H1 (cell line): ENCODE data around the gene METTL21C. TPM values are rescaled to one million over a fixed set of nuclear protein-coding genes. Genes with fewer than 3 reads are reported as not detected.

Experiments
- CTCF ChIA-PET: fragments of 300-600 bp; sonication (Branson Sonifier 250); formaldehyde crosslinking; loops from one replicate; lab custom pipeline; 2021; ENCODE audit not compliant: partially characterized antibody; lab: Charles Lee
- POLR2A ChIA-PET: fragments of 300-600 bp; sonication (Branson Sonifier 250); formaldehyde crosslinking; loops from one replicate; lab custom pipeline; 2021; ENCODE audit warnings: inconsistent platforms; ENCODE audit not compliant: partially characterized antibody; lab: Charles Lee
- DNase-seq, 2 experiments: peaks; one replicate each; pipeline versions ENCODE4 v3.0.0 to v3.0.0-alpha.2; 2010 to 2022; ENCODE audit warnings: low spot score in 2 of 2, low read depth in 1 of 2, mixed read lengths in 1 of 2
- FAIRE-seq: peaks from 2 replicates; lab custom pipeline; 2011; peaks lifted over from hg19 to GRCh38; lab: Jason Lieb, UNC
- H2AFZ ChIP-seq: 2 replicates; pipeline ENCODE4 v1.8.1; 2012; ENCODE audit warnings: low read length, inconsistent platforms
- H2AK5ac ChIP-seq: 2 replicates; pipeline ENCODE4 v1.6.1; 2013; ENCODE audit warnings: low read depth, low read length
- H2BK120ac ChIP-seq: replicated peaks from 2 replicates; pipeline ENCODE3; 2013; ENCODE audit warnings: low read depth, low read length, inconsistent platforms
- H2BK12ac ChIP-seq: 2 replicates; pipeline ENCODE4 v1.6.1; 2013; ENCODE audit warnings: low read depth, low read length
- H2BK15ac ChIP-seq: 2 replicates; pipeline ENCODE4 v1.6.1; 2013; ENCODE audit warnings: low read length
- H2BK20ac ChIP-seq: 2 replicates; pipeline ENCODE4 v1.6.1; 2013; ENCODE audit warnings: low read length
- H2BK5ac ChIP-seq: 2 replicates; pipeline ENCODE4 v1.6.1; 2013; ENCODE audit warnings: low read depth, low read length
- H3K14ac ChIP-seq: 2 replicates; pipeline ENCODE4 v1.6.1; 2013; ENCODE audit warnings: inconsistent platforms; ENCODE audit not compliant: insufficient read length
- H3K18ac ChIP-seq: 2 replicates; pipeline ENCODE4 v1.6.1; 2013; ENCODE audit warnings: low read length; ENCODE audit errors: extremely low read depth
- H3K23ac ChIP-seq: 2 replicates; pipeline ENCODE4 v1.6.1; 2013; ENCODE audit warnings: inconsistent platforms; ENCODE audit not compliant: insufficient read length
- H3K23me2 ChIP-seq: 2 replicates; pipeline ENCODE4 v1.6.1; 2013; ENCODE audit warnings: low read depth, low read length
- H3K27ac ChIP-seq: 2 replicates; pipeline ENCODE4 v1.6.1; 2011; ENCODE audit warnings: low read depth, low read length, inconsistent platforms
- H3K27me3 ChIP-seq, 4 experiments: replicated peaks in 1 of 4; 1 replicate in 1 of 4; 2 replicates in 3 of 4; pipeline versions ENCODE4 v1.6.1 to v1.8.1; 2011 to 2013; ENCODE audit warnings: low read length in 3 of 4, mild to moderate bottlenecking in 3 of 4, inconsistent platforms in 2 of 4, mixed read lengths in 2 of 4, moderate library complexity in 1 of 4; ENCODE audit not compliant: control insufficient read depth in 3 of 4, insufficient read depth in 3 of 4; ENCODE audit errors: extremely low read depth in 1 of 4
- H3K36me3 ChIP-seq, 4 experiments: 2 replicates each; pipeline versions ENCODE4 v1.6.1 to v1.8.1; 2011 to 2013; ENCODE audit warnings: mild to moderate bottlenecking in 4 of 4, low read length in 3 of 4, moderate library complexity in 2 of 4, control low read depth in 1 of 4, inconsistent platforms in 1 of 4; ENCODE audit not compliant: insufficient read depth in 4 of 4, control insufficient read depth in 2 of 4
- H3K4ac ChIP-seq: replicated peaks from 2 replicates; pipeline ENCODE3; 2013; ENCODE audit warnings: low read length, low read depth, mixed read lengths, inconsistent platforms; ENCODE audit not compliant: insufficient read length
- H3K4me1 ChIP-seq, 4 experiments: replicated peaks in 1 of 4; 1 replicate in 1 of 4; 2 replicates in 3 of 4; pipeline versions ENCODE4 v1.6.1 to v1.8.1; 2011 to 2013; ENCODE audit warnings: low read length in 3 of 4, inconsistent platforms in 2 of 4, mixed read lengths in 1 of 4; ENCODE audit not compliant: insufficient read depth in 4 of 4, control insufficient read depth in 3 of 4
- H3K4me2 ChIP-seq, 2 experiments: 2 replicates each; pipeline versions ENCODE4 v1.6.1 to v1.8.1; 2011 to 2013; ENCODE audit warnings: low read depth in 2 of 2, low read length in 2 of 2, control low read depth in 1 of 2, inconsistent platforms in 1 of 2, mild to moderate bottlenecking in 1 of 2; ENCODE audit not compliant: insufficient read depth in 1 of 2
- H3K4me3 ChIP-seq, 4 experiments: fragments of 200-600, 300-600 bp in 1 of 4; sonication (generic), shearing (Covaris generic), sonication (Bioruptor Twin) in 1 of 4; 2 replicates each; pipeline versions ENCODE4 v1.5.1 to v1.8.1; 2011 to 2016; ENCODE audit warnings: low read length in 4 of 4, low read depth in 3 of 4, control low read depth in 2 of 4, inconsistent platforms in 2 of 4, mild to moderate bottlenecking in 2 of 4, mixed read lengths in 1 of 4, moderate library complexity in 1 of 4; ENCODE audit not compliant: insufficient read depth in 2 of 4; ENCODE audit errors: extremely low read depth in 1 of 4
- H3K56ac ChIP-seq: replicated peaks from 2 replicates; pipeline ENCODE3; 2013; ENCODE audit warnings: low read depth, mild to moderate bottlenecking, mixed read lengths, low read length, inconsistent platforms; ENCODE audit not compliant: insufficient read length
- H3K79me1 ChIP-seq: 2 replicates; pipeline ENCODE4 v1.6.1; 2013; ENCODE audit warnings: low read depth, low read length, control low read depth
- H3K79me2 ChIP-seq, 2 experiments: 2 replicates each; pipeline versions ENCODE4 v1.6.1 to v1.8.1; 2012 to 2013; ENCODE audit warnings: low read length in 2 of 2, mild to moderate bottlenecking in 2 of 2, inconsistent platforms in 1 of 2; ENCODE audit not compliant: insufficient read depth in 2 of 2, control insufficient read depth in 1 of 2
- H3K9ac ChIP-seq, 4 experiments: replicated peaks in 1 of 4; 1 replicate in 1 of 4; 2 replicates in 3 of 4; pipeline versions ENCODE4 v1.6.1 to v1.8.1; 2011 to 2013; ENCODE audit warnings: low read depth in 3 of 4, low read length in 3 of 4, control low read depth in 2 of 4, mild to moderate bottlenecking in 2 of 4, moderate library complexity in 2 of 4, inconsistent platforms in 1 of 4; ENCODE audit errors: extremely low read depth in 1 of 4
- H3K9me3 ChIP-seq, 2 experiments: 2 replicates each; pipeline versions ENCODE4 v1.6.1 to v1.8.1; 2012 to 2013; ENCODE audit warnings: mild to moderate bottlenecking in 2 of 2, moderate library complexity in 2 of 2, control low read depth in 1 of 2, inconsistent platforms in 1 of 2, low read depth in 1 of 2, low read length in 1 of 2, mixed read lengths in 1 of 2; ENCODE audit not compliant: insufficient read depth in 2 of 2
- H4K20me1 ChIP-seq, 2 experiments: replicated peaks in 1 of 2; 2 replicates each; pipeline versions ENCODE3 to v1.8.1; 2011 to 2013; ENCODE audit warnings: inconsistent platforms in 2 of 2, low read length in 2 of 2, mild to moderate bottlenecking in 1 of 2; ENCODE audit not compliant: insufficient read depth in 2 of 2, control insufficient read depth in 1 of 2
- H4K5ac ChIP-seq: 2 replicates; pipeline ENCODE4 v1.6.1; 2013; ENCODE audit warnings: low read length, low read depth, mixed read lengths, inconsistent platforms; ENCODE audit not compliant: insufficient read length
- H4K8ac ChIP-seq: 2 replicates; pipeline ENCODE4 v1.8.0; 2013; ENCODE audit warnings: mild to moderate bottlenecking, moderate library complexity, low read length, inconsistent platforms; ENCODE audit not compliant: insufficient read depth; ENCODE audit errors: extremely low read depth
- H4K91ac ChIP-seq: replicated peaks from 2 replicates; pipeline ENCODE3; 2013; ENCODE audit warnings: low read length, mixed read lengths, inconsistent platforms; ENCODE audit not compliant: insufficient read length
- CREB1 ChIP-seq: IDR thresholded peaks from 2 replicates; pipeline ENCODE4 v1.6.1; 2012; ENCODE audit warnings: inconsistent platforms
- FOSL1 ChIP-seq: IDR thresholded peaks from 2 replicates; pipeline ENCODE4 v1.6.1; 2011; ENCODE audit warnings: mild to moderate bottlenecking, low read depth, low read length, moderate library complexity; ENCODE audit not compliant: insufficient read depth
- NRF1 ChIP-seq: IDR thresholded peaks from 2 replicates; pipeline ENCODE4 v1.6.1; 2011; ENCODE audit warnings: mild to moderate bottlenecking, low read depth, low read length, improper control_type of control experiment
- POLR2A ChIP-seq, 2 experiments: IDR thresholded peaks; 1 replicate in 1 of 2; 2 replicates in 1 of 2; pipeline ENCODE4 v1.6.1; 2011; ENCODE audit warnings: low read depth in 2 of 2, low read length in 2 of 2, mild to moderate bottlenecking in 2 of 2; ENCODE audit errors: control extremely low read depth in 1 of 2
- RNF2 ChIP-seq: fragments of 200-900, 300-1000 bp; sonication (generic); IDR thresholded peaks from 2 replicates; pipeline ENCODE4 v1.7.1; 2016; ENCODE audit warnings: borderline replicate concordance, low read depth, mild to moderate bottlenecking, antibody characterized with exemption, low read length; ENCODE audit not compliant: poor library complexity, severe bottlenecking; ENCODE audit errors: missing control alignments
- SP2 ChIP-seq: IDR thresholded peaks from 2 replicates; pipeline ENCODE4 v1.6.1; 2012; ENCODE audit warnings: mild to moderate bottlenecking, low read length, inconsistent platforms
- TAF7 ChIP-seq: optimal IDR thresholded peaks from 2 replicates; pipeline ENCODE3; 2011; ENCODE audit warnings: low read depth, mild to moderate bottlenecking, inconsistent platforms, low read length, moderate library complexity, borderline replicate concordance
- WGBS, 2 experiments: shearing (Covaris generic) in 1 of 2; methylation state at CpG; one replicate each; pipeline versions ENCODE4 v1.1.6 to v1.1.7; 2013 to 2015; ENCODE audit warnings: low lambda C conversion rate in 2 of 2, mixed read lengths in 2 of 2, inconsistent platforms in 1 of 2, low coverage in 1 of 2, missing lambda C conversion rate in 1 of 2; ENCODE audit not compliant: insufficient replicate concordance in 2 of 2, insufficient coverage in 1 of 2, insufficient read length in 1 of 2; ENCODE audit errors: extremely low coverage in 1 of 2, missing lambda C conversion rate in 1 of 2; 5-methylcytosine and 5-hydroxymethylcytosine counted together
- polyA plus RNA-seq, 7 experiments: library from polyadenylated mRNA; depleted of rRNA in 3 of 7; stranded (reverse) in 5 of 7; unstranded in 2 of 7; fragments of >200 nt in 5 of 7; fragments of 200-250 nt in 2 of 7; gene quantifications; 1 replicate in 5 of 7; 2 replicates in 1 of 7; 4 replicates in 1 of 7; pipeline versions ENCODE4 v1.2.1 to v1.2.3, GENCODE V29; 2011 to 2013; ENCODE audit warnings: missing spikeins in 2 of 7, mixed read lengths in 2 of 7
- total RNA-seq: library from RNA; stranded (reverse); fragmentation: NEBNext Ultra II Directional; extraction: Animal tissue kit (Norgen Biotek cat#: 25700); gene quantifications from 2 replicates; pipeline ENCODE4 v1.2.1, GENCODE V29; 2021
- TF ChIP-seq, protein P1 (sequence below), 3 experiments: IDR thresholded peaks; 1 replicate in 2 of 3; 2 replicates in 1 of 3; pipeline versions ENCODE4 v1.5.1 to v1.6.1; 2011; ENCODE audit warnings: low read length in 3 of 3, mild to moderate bottlenecking in 3 of 3, inconsistent platforms in 2 of 3, low read depth in 1 of 3, moderate library complexity in 1 of 3; ENCODE audit not compliant: insufficient read depth in 1 of 3; ENCODE audit errors: control extremely low read depth in 1 of 3
- TF ChIP-seq, protein P2 (sequence below): IDR thresholded peaks from 2 replicates; pipeline ENCODE4 v1.6.1; 2011; ENCODE audit warnings: low read length, improper control_type of control experiment
- TF ChIP-seq, protein P3 (sequence below): IDR thresholded peaks from 2 replicates; pipeline ENCODE4 v1.6.1; 2012; ENCODE audit warnings: inconsistent platforms

Gene METTL21C
- total and polyA plus RNA-seq, 2 of the 8 experiments (the other 6 are each of a cell fraction or from before 2014, with no cell fraction given), result not detected

DNA sequence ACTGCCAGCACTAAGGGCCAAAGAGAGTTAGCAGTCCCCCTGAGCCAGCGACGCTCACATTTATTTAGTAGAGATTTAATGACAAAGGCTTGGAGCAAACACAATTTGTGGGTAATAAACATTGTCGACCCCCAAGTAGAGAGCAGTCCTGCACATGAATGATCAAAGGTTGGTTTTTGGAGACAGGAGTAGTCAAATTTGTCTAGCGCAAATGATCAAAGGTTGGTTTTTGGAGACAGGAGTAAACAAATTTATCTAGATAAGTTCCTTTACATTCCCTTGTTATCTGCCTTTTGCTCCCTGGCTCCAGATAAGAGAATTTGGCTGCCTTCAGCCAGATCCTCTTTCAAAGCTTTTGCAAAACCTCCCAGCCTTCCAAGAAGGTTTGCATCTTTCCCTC is 26.9 kb downstream of the METTL21C start:
- no peak for FAIRE-seq
- H2BK120ac ChIP-seq, result no peak overlapping the region
- H4K5ac ChIP-seq, result no peak overlapping the region
- no peak overlapping the region for H2AFZ ChIP-seq
- H4K20me1 ChIP-seq, result no peaks in the 10 kb centered on the region
- H3K27ac ChIP-seq, result no peak overlapping the region
- WGBS, 2 experiments, result 98% methylated on average over 4 of the region's 4 CpGs; no CpG with 5 or more reads in 1 of the 2 experiments
- H3K4ac ChIP-seq, result no peak overlapping the region
- H2BK5ac ChIP-seq, result no peak overlapping the region
- no peak overlapping the region for H2BK12ac ChIP-seq
- H2BK15ac ChIP-seq, result no peak overlapping the region
- peaks cover 14 to 67% (median 42%) of the 10 kb centered on the region in 4 experiments for H3K36me3 ChIP-seq
- H4K91ac ChIP-seq, result no peak overlapping the region
- H3K79me2 ChIP-seq, result no peaks in the 10 kb centered on the region
- H3K27me3 ChIP-seq, result no peaks in the 10 kb centered on the region
- H3K4me2 ChIP-seq, result no peak overlapping the region
- no peak overlapping the region for H3K4me3 ChIP-seq
- no peaks in the 10 kb centered on the region for H3K79me1 ChIP-seq
- H3K9me3 ChIP-seq, result peaks cover 16 to 18% of the 10 kb centered on the region in 2 experiments
- no peak overlapping the region for H3K9ac ChIP-seq
- no peaks in the 10 kb centered on the region for H3K4me1 ChIP-seq
- H2BK20ac ChIP-seq, result no peak overlapping the region
- H3K56ac ChIP-seq, result no peak overlapping the region
- DNase-seq, result no peak
- POLR2A ChIA-PET, result no interaction called here
- H3K23me2 ChIP-seq, result no peaks in the 10 kb centered on the region
- no peak overlapping the region for H3K14ac ChIP-seq
- H3K23ac ChIP-seq, result no peak overlapping the region
- CTCF ChIA-PET, result interaction anchor here (1.1 kb wide), 1 partner anchor 9 kb away, joined by 5 read pairs; no protein-coding TSS in a partner anchor
- no peak overlapping the region for H3K18ac ChIP-seq
- H2AK5ac ChIP-seq, result no peak overlapping the region
- H4K8ac ChIP-seq, result no peak overlapping the region
- TF ChIP-seq, protein P1, sequence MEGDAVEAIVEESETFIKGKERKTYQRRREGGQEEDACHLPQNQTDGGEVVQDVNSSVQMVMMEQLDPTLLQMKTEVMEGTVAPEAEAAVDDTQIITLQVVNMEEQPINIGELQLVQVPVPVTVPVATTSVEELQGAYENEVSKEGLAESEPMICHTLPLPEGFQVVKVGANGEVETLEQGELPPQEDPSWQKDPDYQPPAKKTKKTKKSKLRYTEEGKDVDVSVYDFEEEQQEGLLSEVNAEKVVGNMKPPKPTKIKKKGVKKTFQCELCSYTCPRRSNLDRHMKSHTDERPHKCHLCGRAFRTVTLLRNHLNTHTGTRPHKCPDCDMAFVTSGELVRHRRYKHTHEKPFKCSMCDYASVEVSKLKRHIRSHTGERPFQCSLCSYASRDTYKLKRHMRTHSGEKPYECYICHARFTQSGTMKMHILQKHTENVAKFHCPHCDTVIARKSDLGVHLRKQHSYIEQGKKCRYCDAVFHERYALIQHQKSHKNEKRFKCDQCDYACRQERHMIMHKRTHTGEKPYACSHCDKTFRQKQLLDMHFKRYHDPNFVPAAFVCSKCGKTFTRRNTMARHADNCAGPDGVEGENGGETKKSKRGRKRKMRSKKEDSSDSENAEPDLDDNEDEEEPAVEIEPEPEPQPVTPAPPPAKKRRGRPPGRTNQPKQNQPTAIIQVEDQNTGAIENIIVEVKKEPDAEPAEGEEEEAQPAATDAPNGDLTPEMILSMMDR (IDR thresholded peaks at IDR 0.05; ENCODE audit: control extremely low read depth in 1 of 3, insufficient read depth in 1 of 3, low read depth in 1 of 3, low read length in 3 of 3), result no peak
- TF ChIP-seq, protein P2, sequence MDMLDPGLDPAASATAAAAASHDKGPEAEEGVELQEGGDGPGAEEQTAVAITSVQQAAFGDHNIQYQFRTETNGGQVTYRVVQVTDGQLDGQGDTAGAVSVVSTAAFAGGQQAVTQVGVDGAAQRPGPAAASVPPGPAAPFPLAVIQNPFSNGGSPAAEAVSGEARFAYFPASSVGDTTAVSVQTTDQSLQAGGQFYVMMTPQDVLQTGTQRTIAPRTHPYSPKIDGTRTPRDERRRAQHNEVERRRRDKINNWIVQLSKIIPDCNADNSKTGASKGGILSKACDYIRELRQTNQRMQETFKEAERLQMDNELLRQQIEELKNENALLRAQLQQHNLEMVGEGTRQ, result no peak
- TF ChIP-seq FOSL1, result no peak
- TF ChIP-seq CREB1, result no peak
- TF ChIP-seq POLR2A (IDR thresholded peaks at IDR 0.05; ENCODE audit: control extremely low read depth in 1 of 2, low read depth in 2 of 2, low read length in 2 of 2), result no peak
- TF ChIP-seq RNF2, result no peak
- TF ChIP-seq, protein P3, sequence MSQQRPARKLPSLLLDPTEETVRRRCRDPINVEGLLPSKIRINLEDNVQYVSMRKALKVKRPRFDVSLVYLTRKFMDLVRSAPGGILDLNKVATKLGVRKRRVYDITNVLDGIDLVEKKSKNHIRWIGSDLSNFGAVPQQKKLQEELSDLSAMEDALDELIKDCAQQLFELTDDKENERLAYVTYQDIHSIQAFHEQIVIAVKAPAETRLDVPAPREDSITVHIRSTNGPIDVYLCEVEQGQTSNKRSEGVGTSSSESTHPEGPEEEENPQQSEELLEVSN, result no peak
- no peak for TF ChIP-seq SP2
- no peak for TF ChIP-seq NRF1
- no peak for TF ChIP-seq TAF7
